Measurements from ENCODE around the gene AVEN. TPM values are rescaled to one million over a fixed set of nuclear protein-coding genes. Genes with fewer than 3 reads are reported as not detected.

AVEN gene
- polyA plus RNA-seq, 1 of the 3 experiments (the other 2 are of a cell fraction): 7.5 TPM

GRCh38 chr15:33860754-33861153, 178.2 kb downstream of the AVEN start:
- no peaks in the 10 kb centered on the region for H3K27me3 ChIP-seq (ENCODE audit: insufficient read depth)
- peak overlapping the region; percentile 57 for H3K4me2 ChIP-seq
- no peaks in the 10 kb centered on the region for H3K9me2 ChIP-seq
- peaks cover 11% of the 10 kb centered on the region for H3F3A ChIP-seq (replicated peaks; ENCODE audit: insufficient read depth)
- H3K9ac ChIP-seq: no peak overlapping the region
- H3K9me3 ChIP-seq: no peaks in the 10 kb centered on the region
- DNase-seq: no peak
- H2AFZ ChIP-seq (ENCODE audit: low read depth): no peak overlapping the region
- CTCF ChIA-PET: interaction anchor here (1.0 kb wide), 1 partner anchor 47 kb away, joined by 3 read pairs; no protein-coding TSS in a partner anchor
- H3K79me2 ChIP-seq (ENCODE audit: insufficient read depth): no peaks in the 10 kb centered on the region
- peak; percentile 90; the same call in 1 of the 2 replicates for TF ChIP-seq FOSL2 (IDR thresholded peaks at IDR 0.05; ENCODE audit: borderline replicate concordance, low read depth)
- peak; percentile 83 for TF ChIP-seq JUND (IDR thresholded peaks at IDR 0.05)
- TF ChIP-seq ZBTB33 (IDR thresholded peaks at IDR 0.05; ENCODE audit: borderline replicate concordance, low read depth): 0 out of 2 replicates have a peak, but pooled peaks have one; percentile 14
- TF ChIP-seq TCF12 (IDR thresholded peaks at IDR 0.05): peak; percentile 64
- peak in 1 of 2 experiments; percentile 76; a peak in 2 of 4 replicates for TF ChIP-seq EP300 (IDR thresholded peaks at IDR 0.05; ENCODE audit: borderline replicate concordance in 1 of 2, low read depth in 1 of 2, low read length in 1 of 2)
- TF ChIP-seq MAX (IDR thresholded peaks at IDR 0.05; ENCODE audit: low read depth): 0 out of 2 replicates have a peak, but pooled peaks have one; percentile 16
- peak; percentile 57 for TF ChIP-seq NFIC (IDR thresholded peaks at IDR 0.05; ENCODE audit: borderline replicate concordance)
- no peak for TF ChIP-seq GATA2 (CRISPR knock-in tag; IDR thresholded peaks at IDR 0.05)
- peak; percentile 31; the same call in 1 of the 2 replicates for TF ChIP-seq POLR2AphosphoS5 (IDR thresholded peaks at IDR 0.05; ENCODE audit: low read depth, low read length)
- no peak for TF ChIP-seq MXI1 (IDR thresholded peaks at IDR 0.05; ENCODE audit: low read depth, low read length)
- TF ChIP-seq RFX5 (IDR thresholded peaks at IDR 0.05; ENCODE audit: low read length): no peak
- TF ChIP-seq PBX3 (IDR thresholded peaks at IDR 0.05): peak; percentile 91
- TF ChIP-seq TEAD4 (IDR thresholded peaks at IDR 0.05; ENCODE audit: borderline replicate concordance, insufficient read depth): 0 out of 2 replicates have a peak, but pooled peaks have one; percentile 11
- TF ChIP-seq SMC3 (IDR thresholded peaks at IDR 0.05; ENCODE audit: low read depth, low read length): no peak
- H3K4me3 ChIP-seq (ENCODE audit: low read depth in 2 of 2, low read length in 1 of 2): no peak overlapping the region
- no peaks in the 10 kb centered on the region for H4K20me1 ChIP-seq (ENCODE audit: insufficient read depth)
- 14% methylated on average over 3 of the region's 3 CpGs for WGBS (ENCODE audit: low lambda C conversion rate)
- POLR2A ChIA-PET: no interaction called here
- peaks cover 0 to 3% of the 10 kb centered on the region in 2 experiments for H3K36me3 ChIP-seq (replicated peaks in 1 of 2; ENCODE audit: control insufficient read depth in 1 of 2, insufficient read depth in 2 of 2, low read length in 1 of 2)
- H3K27ac ChIP-seq (ENCODE audit: low read depth in 2 of 2, low read length in 1 of 2): peak overlapping the region in 1 of 2 experiments; percentile 77; a peak in 2 of 4 replicates
- H3K4me1 ChIP-seq (ENCODE audit: control insufficient read depth in 1 of 2, insufficient read depth in 2 of 2, low read depth in 1 of 2, low read length in 1 of 2): peaks cover 0 to 9% of the 10 kb centered on the region in 2 experiments; a peak in 1 of 4 replicates
